ENCODE measurements around the gene TMPRSS2. TPM values are rescaled to one million over a fixed set of nuclear protein-coding genes. Genes with fewer than 3 reads are reported as not detected.

The TMPRSS2 gene
- total and polyA plus RNA-seq, 12 donors = under 0.01 to 0.61 (median 0.17) TPM; not detected in 7

GRCh38 chr21:41509145-41509496 is 1.2 kb upstream of the TMPRSS2 start:
- WGBS, 4 donors = 43 to 66% (median 53%) methylated on average over 7 of the region's 7 CpGs
- H3K27ac ChIP-seq = no peak overlapping the region
- H3K4me1 ChIP-seq (replicated peaks in 1 of 2) = no peaks in the 10 kb centered on the region
- no peaks in the 10 kb centered on the region for H3K9me3 ChIP-seq (replicated peaks in 1 of 3)
- H3K36me3 ChIP-seq (replicated peaks in 1 of 2) = no peaks in the 10 kb centered on the region
- DNase-seq = no peak
- TF ChIP-seq POLR2A (IDR thresholded peaks at IDR 0.05) (no peak), CTCF (IDR thresholded peaks at IDR 0.05) (no peak)
- H3K27me3 ChIP-seq = peaks cover 44% of the 10 kb centered on the region
- H3K4me3 ChIP-seq = no peak overlapping the region
- intact Hi-C loops (cut with DNase I) = no loop called here

GRCh38 chr21:41508415-41509144 is 622 bp upstream of the TMPRSS2 start:
- no peak for DNase-seq
- Histone ChIP-seq H3K4me1 (replicated peaks in 1 of 2) (no peaks in the 10 kb centered on the region), H3K36me3 (replicated peaks in 1 of 2) (no peaks in the 10 kb centered on the region), H3K27ac (no peak overlapping the region), H3K4me3 (no peak overlapping the region), H3K9me3 (replicated peaks in 1 of 3) (no peaks in the 10 kb centered on the region), H3K27me3 (peaks cover 44% of the 10 kb centered on the region)
- TF ChIP-seq POLR2A (IDR thresholded peaks at IDR 0.05) (no peak), CTCF (IDR thresholded peaks at IDR 0.05) (no peak)
- intact Hi-C loops (cut with DNase I) = no loop called here
- WGBS, 4 donors = 6 to 14% (median 10%) methylated on average over 10 to 28 of the region's 28 CpGs

- 2 to 11% (median 7%) methylated on average over 9 to 64 of the region's 64 CpGs for WGBS, 4 donors
These were observed 1.1 kb downstream of the TMPRSS2 start for GRCh38 chr21:41506611-41507520.

More at GRCh38 chr21:41506611-41507520, 1.1 kb downstream of the TMPRSS2 start:
- H3K9me3 ChIP-seq (replicated peaks in 1 of 3) = no peaks in the 10 kb centered on the region
- H3K36me3 ChIP-seq (replicated peaks in 1 of 2) = no peaks in the 10 kb centered on the region
- intact Hi-C loops (cut with DNase I) = no loop called here
- DNase-seq = no peak
- peaks cover 44% of the 10 kb centered on the region for H3K27me3 ChIP-seq
- no peak overlapping the region for H3K4me3 ChIP-seq
- no peak for TF ChIP-seq CTCF (IDR thresholded peaks at IDR 0.05)
- no peak for TF ChIP-seq POLR2A (IDR thresholded peaks at IDR 0.05)
- H3K27ac ChIP-seq = no peak overlapping the region
- H3K4me1 ChIP-seq (replicated peaks in 1 of 2) = no peaks in the 10 kb centered on the region

All from adrenal gland (tissue), 12 donors.